GM18907 (cell line): ENCODE measurements around the gene OTUD5.
"Not testable (repeated sequence)": the region's sequence is repeated elsewhere in the genome, so short reads cannot be mapped to it uniquely, and the experiment has no call there.

ENCODE experiments used
- ATAC-seq: cut with Tn5 transposase; IDR thresholded peaks from one replicate; pipeline ENCODE4 v1.9.1; 2021; ENCODE audit warnings: mild to moderate bottlenecking, moderate library complexity; ENCODE audit not compliant: unreplicated experiment

OTUD5 gene, protein sequence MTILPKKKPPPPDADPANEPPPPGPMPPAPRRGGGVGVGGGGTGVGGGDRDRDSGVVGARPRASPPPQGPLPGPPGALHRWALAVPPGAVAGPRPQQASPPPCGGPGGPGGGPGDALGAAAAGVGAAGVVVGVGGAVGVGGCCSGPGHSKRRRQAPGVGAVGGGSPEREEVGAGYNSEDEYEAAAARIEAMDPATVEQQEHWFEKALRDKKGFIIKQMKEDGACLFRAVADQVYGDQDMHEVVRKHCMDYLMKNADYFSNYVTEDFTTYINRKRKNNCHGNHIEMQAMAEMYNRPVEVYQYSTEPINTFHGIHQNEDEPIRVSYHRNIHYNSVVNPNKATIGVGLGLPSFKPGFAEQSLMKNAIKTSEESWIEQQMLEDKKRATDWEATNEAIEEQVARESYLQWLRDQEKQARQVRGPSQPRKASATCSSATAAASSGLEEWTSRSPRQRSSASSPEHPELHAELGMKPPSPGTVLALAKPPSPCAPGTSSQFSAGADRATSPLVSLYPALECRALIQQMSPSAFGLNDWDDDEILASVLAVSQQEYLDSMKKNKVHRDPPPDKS

GRCh38 chrX:48957477-48957826 is at the start of gene OTUD5:
OTUD5 (minus strand) TSS chrX:48957607; CDS start chrX:48957570, 37 bp downstream.
- ATAC-seq, result peak; percentile 44

DNA sequence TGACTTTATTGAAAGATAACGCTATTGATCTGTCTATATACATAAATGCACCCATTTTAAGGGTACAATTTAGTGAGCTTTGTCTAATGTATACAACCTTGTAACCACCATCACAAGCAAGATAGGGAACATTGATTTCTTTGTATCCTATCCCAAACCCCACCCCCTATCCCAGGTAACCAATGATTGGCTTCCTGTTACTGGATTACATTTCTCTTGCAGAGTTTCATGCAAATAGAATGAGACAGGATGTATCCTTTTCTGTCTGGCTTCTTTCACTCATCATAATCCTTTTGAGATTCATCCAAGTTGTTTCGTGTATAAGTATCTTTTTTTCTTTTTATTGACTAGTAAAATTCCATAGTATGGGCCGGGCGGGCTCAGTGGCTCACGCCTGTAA is 46.3 kb upstream of the OTUD5 start:
- no peak for ATAC-seq

GRCh38 chrX:49002091-49002935 is 44.9 kb upstream of the OTUD5 start, which contains the start of gene GRIPAP1:
GRIPAP1 (minus strand) TSS chrX:49002264; CDS start chrX:49002229, 35 bp downstream.
- peak; percentile 79 for ATAC-seq

- ATAC-seq, result peak; percentile 28
These were observed 44.2 kb upstream of the OTUD5 start for GRCh38 chrX:49001521-49002090.

GRCh38 chrX:49000636-49001035 is 43.2 kb upstream of the OTUD5 start:
- no peak for ATAC-seq

DNA sequence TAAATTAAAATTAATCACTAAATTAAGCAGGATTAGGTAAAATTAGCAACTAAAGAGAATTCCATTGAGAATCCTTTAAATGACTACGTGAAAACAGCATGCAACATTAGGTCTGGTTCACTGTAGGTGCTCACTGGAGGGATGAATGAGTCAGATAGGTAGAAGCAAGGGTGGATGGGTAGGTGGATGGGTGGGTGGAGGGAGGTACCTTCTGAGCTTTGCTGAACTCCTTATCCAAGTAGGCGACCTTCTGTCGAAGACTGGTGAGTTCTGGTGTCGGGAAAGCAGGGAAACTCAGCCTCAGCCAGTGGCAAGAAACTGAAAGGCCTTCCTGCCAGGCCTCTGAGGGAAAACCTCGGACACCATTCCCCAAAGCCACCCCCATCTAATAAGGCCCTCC is 41.6 kb upstream of the OTUD5 start:
- no peak for ATAC-seq

- no peak for ATAC-seq
These were observed 41.0 kb upstream of the OTUD5 start for GRCh38 chrX:48998391-48998790.

GRCh38 chrX:48997865-48998264 is 40.5 kb upstream of the OTUD5 start:
- ATAC-seq, result no peak

DNA sequence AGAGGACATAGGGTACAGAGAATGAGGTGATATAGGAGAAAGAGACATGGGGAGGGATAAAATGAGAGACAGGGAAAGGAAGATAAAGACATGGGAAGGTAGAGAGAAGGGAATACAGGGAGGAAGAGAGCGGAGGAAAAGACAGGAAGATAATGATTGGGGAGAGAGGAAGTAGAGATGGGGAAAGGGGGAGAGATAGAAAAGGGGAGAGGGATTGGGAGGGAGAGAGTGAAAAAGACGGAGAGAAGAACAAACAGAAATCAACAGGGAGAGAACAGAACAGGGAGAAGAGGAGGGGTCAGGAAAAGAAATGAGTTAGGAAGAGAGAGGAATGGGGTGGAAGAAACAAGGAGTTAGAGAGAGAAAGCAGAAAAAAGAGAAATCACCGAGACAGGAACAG is 40.0 kb upstream of the OTUD5 start:
- no peak for ATAC-seq

DNA sequence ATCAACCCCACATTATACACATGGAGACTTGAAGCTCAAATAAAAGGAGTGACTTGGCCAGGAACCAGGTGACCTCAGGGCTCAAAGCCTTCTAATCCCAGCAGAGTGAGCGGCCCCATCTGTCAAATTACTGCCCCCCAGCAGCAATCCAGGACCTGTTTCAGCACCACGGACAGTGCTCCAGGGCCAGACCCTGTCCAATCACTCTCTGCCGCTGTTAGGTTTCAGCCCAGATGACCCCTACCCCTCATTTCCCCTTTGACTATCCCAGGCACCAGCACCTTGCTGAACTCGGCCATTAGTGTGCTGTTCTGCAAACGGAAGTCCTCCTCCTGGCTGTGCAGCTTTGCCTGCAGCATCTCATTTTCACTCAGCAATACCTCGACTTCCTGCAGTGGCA is 39.6 kb upstream of the OTUD5 start:
- ATAC-seq, result no peak

GRCh38 chrX:48992341-48992740 is 34.9 kb upstream of the OTUD5 start:
- ATAC-seq, result no peak

- no peak for ATAC-seq
These were observed 32.1 kb upstream of the OTUD5 start for GRCh38 chrX:48989483-48989882.

- ATAC-seq, result no peak
These were observed 26.5 kb upstream of the OTUD5 start for GRCh38 chrX:48983896-48984295.

DNA sequence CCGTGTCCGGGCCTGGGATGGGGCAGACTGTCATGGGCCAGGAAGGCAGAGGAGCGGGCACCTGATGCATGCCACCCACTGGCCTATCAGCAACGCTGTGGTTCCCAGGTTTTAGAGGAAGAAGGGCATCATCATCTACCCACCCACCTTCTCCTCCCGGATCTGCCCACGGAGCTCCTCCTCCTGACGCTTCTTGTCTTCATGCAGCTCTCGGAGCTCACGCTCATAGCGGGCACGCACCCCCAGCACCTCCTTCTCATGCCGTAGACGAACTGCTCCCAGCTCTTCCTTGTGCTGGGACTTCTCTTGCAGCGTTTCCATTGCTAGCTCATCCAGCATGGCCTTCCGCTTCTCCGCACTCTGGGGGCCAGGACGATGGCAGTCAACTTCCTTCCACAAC is 25.7 kb upstream of the OTUD5 start:
- no peak for ATAC-seq

DNA sequence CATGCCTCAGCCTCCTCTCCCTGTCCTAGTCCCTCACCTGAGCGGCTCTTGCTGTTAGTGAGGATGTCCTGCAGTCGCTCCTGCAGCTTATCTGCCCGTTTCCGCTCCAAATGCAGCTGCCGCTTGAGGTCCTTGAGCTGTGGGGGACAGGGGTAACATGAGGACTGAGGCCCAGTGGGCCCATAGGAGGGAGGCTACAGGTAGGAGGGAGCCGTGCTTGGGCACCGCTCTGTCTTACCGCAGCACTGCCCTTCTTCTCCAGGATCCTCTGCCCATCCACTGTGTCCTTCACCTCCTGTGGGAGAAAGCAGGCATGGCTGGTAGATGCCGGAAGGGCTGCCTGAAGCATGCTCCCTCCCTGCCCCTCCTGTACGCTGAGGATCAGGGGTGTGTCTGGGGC is 23.8 kb upstream of the OTUD5 start:
- no peak for ATAC-seq

- not testable (repeated sequence) for ATAC-seq
These were observed 22.9 kb upstream of the OTUD5 start for GRCh38 chrX:48980341-48980740.

- ATAC-seq, result no peak
These were observed 20.8 kb upstream of the OTUD5 start for GRCh38 chrX:48978226-48978625.

GRCh38 chrX:48976086-48976485 is 18.7 kb upstream of the OTUD5 start:
- no peak for ATAC-seq

- ATAC-seq, result no peak
These were observed 18.1 kb upstream of the OTUD5 start for GRCh38 chrX:48975541-48975940.

- ATAC-seq, result no peak
These were observed 17.6 kb upstream of the OTUD5 start for GRCh38 chrX:48975041-48975440.

- no peak for ATAC-seq
These were observed 17.2 kb upstream of the OTUD5 start for GRCh38 chrX:48974574-48974973.
